ENCODE measurements around the gene LRFN2. TPM values are rescaled to one million over a fixed set of nuclear protein-coding genes. Genes with fewer than 3 reads are reported as not detected.

Gene LRFN2
- total RNA-seq, 1 experiment from 2014 or later, result not detected

DNA sequence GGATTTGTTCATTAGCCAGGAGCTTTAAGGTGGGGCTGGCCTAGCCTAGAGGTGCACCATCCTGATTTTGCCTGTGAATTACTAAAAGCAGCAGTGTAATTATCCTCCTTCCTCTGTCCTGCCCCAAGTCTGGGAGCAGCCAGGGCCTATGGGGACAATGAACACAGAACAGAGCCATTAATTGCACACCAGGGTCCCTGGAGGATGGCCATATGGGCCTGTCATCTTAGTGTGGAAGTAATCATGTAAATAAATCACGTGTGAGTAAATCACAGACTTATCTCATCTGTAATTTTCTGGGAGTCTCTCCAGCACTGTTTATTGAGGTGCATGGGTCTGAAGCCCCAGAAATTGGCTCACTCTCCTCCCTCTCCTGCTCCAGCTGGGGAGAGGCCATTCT, 176.3 kb downstream of the LRFN2 start:
- BruUV-seq (replicated peaks), result no TSS peak
- POLR2A ChIA-PET (ENCODE audit: unreplicated experiment), result no interaction called here
- intact Hi-C loops (cut with micrococcal nuclease), result no loop called here

DNA sequence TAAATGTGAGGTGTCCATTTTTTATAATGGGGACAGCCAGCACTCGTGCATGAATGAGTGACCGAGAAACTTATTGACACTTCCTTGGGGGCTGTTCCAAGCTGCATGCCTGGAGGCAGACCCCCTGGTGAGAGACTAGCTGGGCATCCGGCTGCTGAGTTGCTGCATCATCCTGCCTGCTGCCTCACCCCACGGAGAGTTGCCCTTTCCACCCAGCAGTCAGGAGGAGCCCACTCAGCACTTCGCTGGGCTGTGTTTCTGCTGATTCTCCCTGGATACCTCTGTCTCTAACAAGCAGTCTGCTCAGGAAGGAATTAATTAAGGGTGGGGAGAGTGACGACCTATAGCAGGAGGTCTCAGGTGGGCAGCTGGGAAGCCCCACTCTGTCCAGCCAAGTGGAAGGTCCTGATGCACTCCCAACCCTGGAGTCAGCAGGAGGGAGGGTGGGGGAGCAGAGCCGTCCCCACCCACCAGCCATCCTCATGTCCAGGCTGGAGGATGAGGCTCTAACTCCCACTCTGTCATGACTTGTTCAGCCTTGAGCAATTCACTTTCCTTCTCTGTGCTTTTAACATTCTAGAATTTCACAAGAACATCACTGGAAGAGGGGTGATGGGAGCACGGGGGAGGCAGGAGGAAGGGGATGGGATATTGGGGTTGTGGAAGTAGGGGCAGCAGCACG, 177.3 kb downstream of the LRFN2 start:
- DNase-seq, result no peak
- Histone ChIP-seq H3K4me1 (ENCODE audit: insufficient read depth, low read length) (no peaks in the 10 kb centered on the region), H3K79me2 (ENCODE audit: low read length) (no peaks in the 10 kb centered on the region), H3K9ac (ENCODE audit: low read length) (no peak overlapping the region), H3K27ac (ENCODE audit: low read length) (no peak overlapping the region), H3K9me2 (replicated peaks; ENCODE audit: low read length) (no peaks in the 10 kb centered on the region), H3K27me3 (ENCODE audit: low read length) (peaks cover 4% of the 10 kb centered on the region), H2AFZ (ENCODE audit: low read length) (no peak overlapping the region), H3K36me3 (ENCODE audit: low read depth, low read length) (no peaks in the 10 kb centered on the region), H3K4me2 (ENCODE audit: low read length) (no peak overlapping the region), H3K4me3 (ENCODE audit: low read length) (no peak overlapping the region), H3K9me3 (ENCODE audit: low read length) (no peaks in the 10 kb centered on the region), H4K20me1 (ENCODE audit: low read length) (no peaks in the 10 kb centered on the region), H3F3A (ENCODE audit: low read length, unreplicated experiment) (no peaks in the 10 kb centered on the region)
- ChIA-PET CTCF (no interaction called here), POLR2A (ENCODE audit: unreplicated experiment) (no interaction called here)
- no peak for ATAC-seq
- intact Hi-C loops (cut with micrococcal nuclease), result no loop called here
- no TSS peak for BruUV-seq (replicated peaks)
- TF ChIP-seq EZH2 (IDR thresholded peaks at IDR 0.05; ENCODE audit: low read length, unreplicated experiment), result no peak
- TF ChIP-seq EZH2phosphoT487 (IDR thresholded peaks at IDR 0.05; ENCODE audit: borderline replicate concordance, low read length), result no peak
- TF ChIP-seq, protein P1, sequence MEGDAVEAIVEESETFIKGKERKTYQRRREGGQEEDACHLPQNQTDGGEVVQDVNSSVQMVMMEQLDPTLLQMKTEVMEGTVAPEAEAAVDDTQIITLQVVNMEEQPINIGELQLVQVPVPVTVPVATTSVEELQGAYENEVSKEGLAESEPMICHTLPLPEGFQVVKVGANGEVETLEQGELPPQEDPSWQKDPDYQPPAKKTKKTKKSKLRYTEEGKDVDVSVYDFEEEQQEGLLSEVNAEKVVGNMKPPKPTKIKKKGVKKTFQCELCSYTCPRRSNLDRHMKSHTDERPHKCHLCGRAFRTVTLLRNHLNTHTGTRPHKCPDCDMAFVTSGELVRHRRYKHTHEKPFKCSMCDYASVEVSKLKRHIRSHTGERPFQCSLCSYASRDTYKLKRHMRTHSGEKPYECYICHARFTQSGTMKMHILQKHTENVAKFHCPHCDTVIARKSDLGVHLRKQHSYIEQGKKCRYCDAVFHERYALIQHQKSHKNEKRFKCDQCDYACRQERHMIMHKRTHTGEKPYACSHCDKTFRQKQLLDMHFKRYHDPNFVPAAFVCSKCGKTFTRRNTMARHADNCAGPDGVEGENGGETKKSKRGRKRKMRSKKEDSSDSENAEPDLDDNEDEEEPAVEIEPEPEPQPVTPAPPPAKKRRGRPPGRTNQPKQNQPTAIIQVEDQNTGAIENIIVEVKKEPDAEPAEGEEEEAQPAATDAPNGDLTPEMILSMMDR (conservative IDR thresholded peaks at IDR 0.05; ENCODE audit: low read depth, low read length), result no peak

More for the DNA sequence above, 176.3 kb downstream of the LRFN2 start:
- CTCF ChIA-PET, result no interaction called here
- Histone ChIP-seq H4K20me1 (ENCODE audit: low read length) (no peaks in the 10 kb centered on the region), H2AFZ (ENCODE audit: low read length) (no peak overlapping the region), H3K4me3 (ENCODE audit: low read length) (no peak overlapping the region), H3K9ac (ENCODE audit: low read length) (no peak overlapping the region), H3K79me2 (ENCODE audit: low read length) (no peaks in the 10 kb centered on the region), H3K27ac (ENCODE audit: low read length) (no peak overlapping the region), H3K9me3 (ENCODE audit: low read length) (no peaks in the 10 kb centered on the region), H3K36me3 (ENCODE audit: low read depth, low read length) (no peaks in the 10 kb centered on the region), H3K9me2 (replicated peaks; ENCODE audit: low read length) (no peaks in the 10 kb centered on the region), H3K4me1 (ENCODE audit: insufficient read depth, low read length) (no peaks in the 10 kb centered on the region), H3K27me3 (ENCODE audit: low read length) (peaks cover 4% of the 10 kb centered on the region), H3F3A (ENCODE audit: low read length, unreplicated experiment) (no peaks in the 10 kb centered on the region), H3K4me2 (ENCODE audit: low read length) (no peak overlapping the region)
- TF ChIP-seq, protein P1 (conservative IDR thresholded peaks at IDR 0.05; ENCODE audit: low read depth, low read length), result no peak
- no peak for TF ChIP-seq EZH2phosphoT487 (IDR thresholded peaks at IDR 0.05; ENCODE audit: borderline replicate concordance, low read length)
- TF ChIP-seq EZH2 (IDR thresholded peaks at IDR 0.05; ENCODE audit: low read length, unreplicated experiment), result no peak
- DNase-seq (no peak), ATAC-seq (no peak)

DNA sequence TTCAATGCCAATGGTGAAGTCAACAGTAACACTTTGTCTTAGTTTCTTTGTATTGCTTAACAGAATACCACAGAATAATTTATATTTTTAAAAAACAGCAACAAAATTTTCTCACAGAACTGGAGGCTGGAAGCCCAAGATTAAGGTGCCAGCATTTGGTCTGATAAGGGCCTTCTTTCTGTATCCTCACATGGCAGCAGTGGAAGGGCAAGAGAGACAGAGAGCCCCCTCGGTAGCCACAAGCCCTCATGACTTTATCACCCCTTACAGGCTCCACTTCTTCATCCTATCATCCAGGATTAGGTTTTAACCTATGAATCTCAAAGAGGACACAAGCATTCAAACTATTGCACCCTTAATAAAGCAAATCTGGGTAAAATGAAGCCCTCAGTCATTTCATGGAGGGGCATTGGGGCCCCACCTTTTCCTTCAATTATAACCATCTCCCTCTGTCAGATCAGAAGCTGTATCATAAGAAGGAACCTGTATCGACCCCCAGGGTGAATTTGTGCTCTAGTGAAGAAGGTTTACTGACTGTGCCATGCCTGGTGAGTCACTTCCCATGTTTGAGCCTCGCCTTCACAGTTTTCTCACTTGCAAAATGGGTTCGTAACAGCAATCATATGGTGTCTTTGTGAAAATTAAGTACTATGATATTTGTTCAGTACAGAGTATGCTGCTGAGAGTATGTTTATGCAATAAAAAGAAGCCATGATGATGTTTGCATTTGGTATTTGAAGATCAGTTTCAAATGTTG, 178.2 kb downstream of the LRFN2 start:
- no peak overlapping the region for H3K9ac ChIP-seq (ENCODE audit: low read length)
- no peaks in the 10 kb centered on the region for H3F3A ChIP-seq (ENCODE audit: low read length, unreplicated experiment)
- ChIA-PET CTCF (no interaction called here), POLR2A (ENCODE audit: unreplicated experiment) (no interaction called here)
- no peaks in the 10 kb centered on the region for H3K9me3 ChIP-seq (ENCODE audit: low read length)
- ATAC-seq (no peak), DNase-seq (no peak)
- H3K4me1 ChIP-seq (ENCODE audit: insufficient read depth, low read length), result no peaks in the 10 kb centered on the region
- H3K9me2 ChIP-seq (replicated peaks; ENCODE audit: low read length), result no peaks in the 10 kb centered on the region
- H3K27ac ChIP-seq (ENCODE audit: low read length), result no peak overlapping the region
- intact Hi-C loops (cut with micrococcal nuclease), result no loop called here
- H4K20me1 ChIP-seq (ENCODE audit: low read length), result no peaks in the 10 kb centered on the region
- no peaks in the 10 kb centered on the region for H3K36me3 ChIP-seq (ENCODE audit: low read depth, low read length)
- BruUV-seq (replicated peaks), result no TSS peak
- TF ChIP-seq, protein P1 (conservative IDR thresholded peaks at IDR 0.05; ENCODE audit: low read depth, low read length), result no peak
- TF ChIP-seq EZH2phosphoT487 (IDR thresholded peaks at IDR 0.05; ENCODE audit: borderline replicate concordance, low read length) (no peak), EZH2 (IDR thresholded peaks at IDR 0.05; ENCODE audit: low read length, unreplicated experiment) (no peak)
- no peak overlapping the region for H3K4me3 ChIP-seq (ENCODE audit: low read length)
- no peak overlapping the region for H2AFZ ChIP-seq (ENCODE audit: low read length)
- H3K79me2 ChIP-seq (ENCODE audit: low read length), result no peaks in the 10 kb centered on the region
- H3K27me3 ChIP-seq (ENCODE audit: low read length), result peaks cover 4% of the 10 kb centered on the region; the same call in 1 of the 2 replicates
- no peak overlapping the region for H3K4me2 ChIP-seq (ENCODE audit: low read length)
